CD4-positive, alpha-beta T cell treated with Interleukin-1 beta for 1 hour (primary cell): ENCODE data around the gene CAMTA1.

Experiments
- DNase-seq, 2 donors: peaks; one replicate each; pipeline ENCODE4 v3.0.0-alpha.2; 2020 to 2022

The CAMTA1 gene

GRCh38 chr1:7572654-7573152 lies 787.4 kb downstream of the CAMTA1 start:
- DNase-seq: no peak

GRCh38 chr1:7573481-7573880 lies 788.2 kb downstream of the CAMTA1 start:
- DNase-seq: no peak

- DNase-seq: no peak
These were observed 789.1 kb downstream of the CAMTA1 start for GRCh38 chr1:7574121-7575040.

- DNase-seq: no peak
These were observed 789.8 kb downstream of the CAMTA1 start for GRCh38 chr1:7575041-7575400.

- DNase-seq: no peak
These were observed 791.8 kb downstream of the CAMTA1 start for GRCh38 chr1:7576946-7577657.

- no peak for DNase-seq
These were observed 793.0 kb downstream of the CAMTA1 start for GRCh38 chr1:7578206-7578605.

GRCh38 chr1:7579016-7579415 lies 793.8 kb downstream of the CAMTA1 start:
- no peak for DNase-seq

- DNase-seq: no peak
These were observed 794.9 kb downstream of the CAMTA1 start for GRCh38 chr1:7579831-7580804.

GRCh38 chr1:7580923-7581753 lies 795.9 kb downstream of the CAMTA1 start:
- no peak for DNase-seq

GRCh38 chr1:7581754-7582459 lies 796.7 kb downstream of the CAMTA1 start:
- DNase-seq: no peak

- no peak for DNase-seq
These were observed 797.3 kb downstream of the CAMTA1 start for GRCh38 chr1:7582460-7582972.

GRCh38 chr1:7583291-7584096 lies 798.2 kb downstream of the CAMTA1 start:
- DNase-seq: no peak

- no peak for DNase-seq
These were observed 798.9 kb downstream of the CAMTA1 start for GRCh38 chr1:7584157-7584556.

GRCh38 chr1:7584643-7585042 lies 799.4 kb downstream of the CAMTA1 start:
- DNase-seq: no peak

GRCh38 chr1:7585216-7585907 lies 800.1 kb downstream of the CAMTA1 start:
- no peak for DNase-seq

GRCh38 chr1:7586031-7586941 lies 801.0 kb downstream of the CAMTA1 start:
- no peak for DNase-seq

GRCh38 chr1:7587108-7587772 lies 802.0 kb downstream of the CAMTA1 start:
- no peak for DNase-seq
